Measurements from ENCODE around the gene XG.
"Not testable (repeated sequence)": the region's sequence is repeated elsewhere in the genome, so short reads cannot be mapped to it uniquely, and the experiment has no call there.

XG gene

GRCh38 chrX:2782171-2782570, 30.3 kb downstream of the XG start:
- no peak overlapping the region; the same call in 1 of the 2 replicates for H3K4me3 ChIP-seq (ENCODE audit: low read length)
- no peak for TF ChIP-seq ZNF274 (IDR thresholded peaks at IDR 0.05; ENCODE audit: low read depth, low read length)

- TF ChIP-seq ZNF274 (IDR thresholded peaks at IDR 0.05; ENCODE audit: low read depth, low read length): no peak
- H3K4me3 ChIP-seq (ENCODE audit: low read length): no peak overlapping the region
These were observed 30.9 kb downstream of the XG start for GRCh38 chrX:2782778-2783177.

GRCh38 chrX:2784026-2784425, 32.2 kb downstream of the XG start:
- TF ChIP-seq ZNF274 (IDR thresholded peaks at IDR 0.05; ENCODE audit: low read depth, low read length): no peak
- no peak overlapping the region for H3K4me3 ChIP-seq (ENCODE audit: low read length)

GRCh38 chrX:2785538-2785937, 33.7 kb downstream of the XG start:
- TF ChIP-seq ZNF274 (IDR thresholded peaks at IDR 0.05; ENCODE audit: low read depth, low read length): no peak
- H3K4me3 ChIP-seq (ENCODE audit: low read length): no peak overlapping the region

GRCh38 chrX:2788980-2789379, 37.1 kb downstream of the XG start:
- no peak overlapping the region for H3K4me3 ChIP-seq (ENCODE audit: low read length)
- no peak for TF ChIP-seq ZNF274 (IDR thresholded peaks at IDR 0.05; ENCODE audit: low read depth, low read length)

- H3K4me3 ChIP-seq (ENCODE audit: low read length): no peak overlapping the region
- TF ChIP-seq ZNF274 (IDR thresholded peaks at IDR 0.05; ENCODE audit: low read depth, low read length): no peak
These were observed 37.7 kb downstream of the XG start for GRCh38 chrX:2789569-2789968.

- H3K4me3 ChIP-seq (ENCODE audit: low read length): no peak overlapping the region
- no peak for TF ChIP-seq ZNF274 (IDR thresholded peaks at IDR 0.05; ENCODE audit: low read depth, low read length)
These were observed 41.9 kb downstream of the XG start for GRCh38 chrX:2793752-2794151.

GRCh38 chrX:2794336-2794735, 42.5 kb downstream of the XG start:
- H3K4me3 ChIP-seq (ENCODE audit: low read length): no peak overlapping the region
- no peak for TF ChIP-seq ZNF274 (IDR thresholded peaks at IDR 0.05; ENCODE audit: low read depth, low read length)

GRCh38 chrX:2796808-2797207, 45.0 kb downstream of the XG start:
- H3K4me3 ChIP-seq (ENCODE audit: low read length): not testable (repeated sequence)

- H3K4me3 ChIP-seq (ENCODE audit: low read length): no peak overlapping the region
- no peak for TF ChIP-seq ZNF274 (IDR thresholded peaks at IDR 0.05; ENCODE audit: low read depth, low read length)
These were observed 47.5 kb downstream of the XG start for GRCh38 chrX:2799369-2799768.

- H3K4me3 ChIP-seq (ENCODE audit: low read length): not testable (repeated sequence)
These were observed 48.1 kb downstream of the XG start for GRCh38 chrX:2799980-2800379.

- H3K4me3 ChIP-seq (ENCODE audit: low read length): no peak overlapping the region
- no peak for TF ChIP-seq ZNF274 (IDR thresholded peaks at IDR 0.05; ENCODE audit: low read depth, low read length)
These were observed 49.4 kb downstream of the XG start for GRCh38 chrX:2801223-2801622.

GRCh38 chrX:2802376-2803090, 50.7 kb downstream of the XG start:
- not testable (repeated sequence) for H3K4me3 ChIP-seq (ENCODE audit: low read length)

GRCh38 chrX:2803486-2803885, 51.6 kb downstream of the XG start:
- not testable (repeated sequence) for H3K4me3 ChIP-seq (ENCODE audit: low read length)

GRCh38 chrX:2804106-2804843, 52.4 kb downstream of the XG start:
- H3K4me3 ChIP-seq (ENCODE audit: low read length): not testable (repeated sequence)

GRCh38 chrX:2804858-2805257, 53.0 kb downstream of the XG start:
- H3K4me3 ChIP-seq (ENCODE audit: low read length): not testable (repeated sequence)
